Activated CD8-positive, alpha-beta memory T cell treated with anti-CD3 and anti-CD28 coated beads, Interleukin-2, amount 10 ng/mL, durations not matched to agents 7 days and 5 days (primary cell): ENCODE results near the gene WAPL. TPM values are rescaled to one million over a fixed set of nuclear protein-coding genes. Genes with fewer than 3 reads are reported as not detected.

ENCODE experiments used
- ATAC-seq: fragments of 150-1000 bp; cut with Tn5 transposase; one replicate; pipeline ENCODE4 v1.10.0; 2021; ENCODE audit warnings: moderate library complexity
- CTCF ChIA-PET: fragments of 350-600 bp; sonication (Branson Sonifier 250); formaldehyde crosslinking; loops from one replicate; lab custom pipeline; 2021; ENCODE audit warnings: antibody characterized with exemption; lab: Charles Lee
- DNase-seq: peaks from one replicate; pipeline ENCODE4 v3.0.0-alpha.2; 2020
- H3K27ac Mint-ChIP-seq: one replicate; pipeline ENCODE4 v1.8.0; 2021; ENCODE audit warnings: mild to moderate bottlenecking, mixed read lengths
- H3K27me3 Mint-ChIP-seq: one replicate; pipeline ENCODE4 v1.8.0; 2021; ENCODE audit warnings: mixed read lengths
- H3K36me3 Mint-ChIP-seq: one replicate; pipeline ENCODE4 v1.8.0; 2021; ENCODE audit warnings: mild to moderate bottlenecking, mixed read lengths
- H3K4me1 Mint-ChIP-seq: one replicate; pipeline ENCODE4 v1.8.0; 2021; ENCODE audit warnings: mixed read lengths
- H3K4me3 Mint-ChIP-seq: one replicate; pipeline ENCODE4 v1.8.0; 2021; ENCODE audit warnings: mild to moderate bottlenecking, moderate library complexity, mixed read lengths
- H3K9me3 Mint-ChIP-seq: one replicate; pipeline ENCODE4 v1.8.0; 2022; ENCODE audit warnings: low read depth, mixed read lengths
- total RNA-seq, 2 experiments: library from RNA; stranded (reverse); gene quantifications; one replicate each; pipeline ENCODE4 v1.2.3, GENCODE V29; 2021

Gene WAPL
- total RNA-seq, 2 experiments from 2014 or later: 48.5 to 52.6 TPM

DNA sequence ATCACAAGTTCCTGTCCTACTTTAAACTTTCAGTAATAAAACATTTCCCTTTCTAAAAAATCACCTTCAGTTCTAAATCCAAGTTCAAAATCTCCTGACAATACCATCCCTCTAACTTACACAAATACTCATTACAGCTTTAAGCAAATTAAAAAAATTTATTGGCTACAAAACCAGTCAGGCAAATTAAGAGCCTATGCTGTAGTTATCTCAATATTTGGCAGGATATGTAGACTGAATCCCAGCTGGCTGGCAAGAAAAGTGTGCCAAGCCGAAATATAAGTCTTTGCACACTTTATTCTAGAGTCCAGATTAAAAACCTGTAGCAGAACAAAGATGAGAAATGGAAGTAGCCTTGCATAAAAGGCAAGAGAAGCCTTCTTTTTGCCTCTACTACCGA, 9.5 kb downstream of the WAPL start:
- peaks cover 41% of the 10 kb centered on the region for H3K4me1 Mint-ChIP-seq
- peaks cover 40% of the 10 kb centered on the region for H3K36me3 Mint-ChIP-seq
- no peaks in the 10 kb centered on the region for H3K9me3 Mint-ChIP-seq
- DNase-seq (no peak), ATAC-seq (no peak)
- H3K27me3 Mint-ChIP-seq: no peaks in the 10 kb centered on the region
- H3K4me3 Mint-ChIP-seq: no peak overlapping the region
- CTCF ChIA-PET: interaction anchor here (0.6 to 1.5 kb wide), 3 partner anchors 10 to 112 kb away, joined by 3 to 4 read pairs (median 4); no protein-coding TSS in a partner anchor
- H3K27ac Mint-ChIP-seq: no peak overlapping the region

- no peak for ATAC-seq
- H3K4me1 Mint-ChIP-seq: peaks cover 34% of the 10 kb centered on the region
- no peak overlapping the region for H3K27ac Mint-ChIP-seq
- peaks cover 34% of the 10 kb centered on the region for H3K36me3 Mint-ChIP-seq
- no peaks in the 10 kb centered on the region for H3K9me3 Mint-ChIP-seq
- CTCF ChIA-PET: interaction anchor here (1.2 to 1.5 kb wide), 2 partner anchors 11 to 111 kb away, joined by 3 to 4 read pairs; no protein-coding TSS in a partner anchor
- no peaks in the 10 kb centered on the region for H3K27me3 Mint-ChIP-seq
- no peak overlapping the region for H3K4me3 Mint-ChIP-seq
- no peak for DNase-seq
Measured at GRCh38 chr10:86511027-86511865, 10.3 kb downstream of the WAPL start.

GRCh38 chr10:86509145-86509544, 12.4 kb downstream of the WAPL start:
- CTCF ChIA-PET: interaction anchor here (1.4 kb wide), 1 partner anchor 76 kb away, joined by 3 read pairs; no protein-coding TSS in a partner anchor
- no peak for ATAC-seq
- Mint-ChIP-seq H3K4me1 (peaks cover 26% of the 10 kb centered on the region), H3K27ac (no peak overlapping the region), H3K27me3 (no peaks in the 10 kb centered on the region), H3K4me3 (no peak overlapping the region), H3K36me3 (peaks cover 24% of the 10 kb centered on the region), H3K9me3 (no peaks in the 10 kb centered on the region)
- DNase-seq: no peak

DNA sequence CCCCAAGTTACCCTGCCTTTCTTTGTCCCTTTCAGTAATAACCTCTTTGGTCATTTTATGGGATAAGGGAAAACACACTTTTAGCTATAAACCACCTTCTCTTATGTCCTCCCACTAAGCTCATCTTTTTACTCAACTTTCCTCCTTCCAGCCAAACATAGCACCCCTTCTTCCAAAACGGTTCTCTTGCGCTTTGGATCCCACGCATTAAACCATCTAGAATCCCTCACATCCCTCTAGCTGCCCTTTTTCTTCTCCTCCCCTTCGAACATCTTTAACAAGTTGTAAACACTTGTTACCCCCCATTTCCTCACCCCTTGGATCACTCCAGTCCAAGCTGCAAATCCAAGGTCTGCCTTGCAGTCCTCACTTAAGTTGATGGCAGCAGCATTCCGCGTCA, 13.4 kb downstream of the WAPL start:
- H3K27me3 Mint-ChIP-seq: no peaks in the 10 kb centered on the region
- ATAC-seq (no peak), DNase-seq (no peak)
- CTCF ChIA-PET: interaction anchor here (1.0 kb wide), 2 partner anchors 77 to 108 kb away, joined by 4 read pairs; no protein-coding TSS in a partner anchor
- H3K9me3 Mint-ChIP-seq: no peaks in the 10 kb centered on the region
- H3K4me3 Mint-ChIP-seq: no peak overlapping the region
- H3K36me3 Mint-ChIP-seq: peaks cover 21% of the 10 kb centered on the region
- no peak overlapping the region for H3K27ac Mint-ChIP-seq
- H3K4me1 Mint-ChIP-seq: peaks cover 19% of the 10 kb centered on the region

DNA sequence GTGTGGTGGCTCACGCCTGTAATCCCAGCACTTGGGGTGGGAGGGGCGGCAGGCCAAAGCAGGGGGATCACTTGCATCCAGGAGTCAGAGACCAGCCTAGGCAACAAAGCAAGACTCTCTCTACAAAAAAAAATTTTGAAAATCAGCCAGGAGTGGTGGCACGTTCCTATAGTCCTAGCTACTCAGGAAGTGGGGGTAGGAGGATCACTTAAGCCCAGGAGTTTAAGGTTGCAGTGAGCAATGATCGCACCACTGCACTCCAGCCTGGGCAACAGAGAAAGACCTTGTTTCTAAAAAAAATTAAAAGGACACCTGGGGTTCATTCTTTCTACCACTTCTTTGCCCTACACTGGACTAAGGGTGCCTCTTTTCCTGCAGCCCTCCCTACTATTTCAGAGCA, 15.1 kb downstream of the WAPL start:
- Mint-ChIP-seq H3K27me3 (no peaks in the 10 kb centered on the region), H3K4me1 (peaks cover 12% of the 10 kb centered on the region), H3K27ac (peak overlapping the region; percentile 54), H3K36me3 (peaks cover 20% of the 10 kb centered on the region), H3K4me3 (no peak overlapping the region), H3K9me3 (no peaks in the 10 kb centered on the region)
- ATAC-seq (no peak), DNase-seq (no peak)
- CTCF ChIA-PET: interaction anchor here (1.7 to 2.8 kb wide), 2 partner anchors 10 to 79 kb away, joined by 3 to 8 read pairs; no protein-coding TSS in a partner anchor

DNA sequence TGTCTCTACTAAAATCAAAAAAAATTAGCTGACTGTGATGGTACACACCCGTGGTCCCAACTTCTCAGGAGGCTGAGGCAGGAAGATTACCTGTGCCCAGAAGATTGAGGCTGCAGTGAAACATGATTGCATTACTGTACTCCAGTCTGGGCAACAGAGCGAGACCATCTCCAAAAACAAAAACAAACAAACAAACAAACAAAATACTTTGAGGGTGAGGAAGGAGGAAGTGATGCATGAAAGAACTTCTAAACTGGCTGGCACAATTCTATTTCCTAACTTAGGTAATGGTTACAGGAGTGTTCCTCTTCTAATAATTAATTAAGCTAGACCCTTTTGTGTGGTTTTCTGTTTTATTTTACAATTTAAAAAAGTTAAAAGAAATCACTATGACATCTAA, 15.5 kb downstream of the WAPL start:
- ATAC-seq (no peak), DNase-seq (no peak)
- Mint-ChIP-seq H3K4me3 (no peak overlapping the region), H3K36me3 (peaks cover 18% of the 10 kb centered on the region), H3K27ac (peak overlapping the region; percentile 54), H3K4me1 (peaks cover 10% of the 10 kb centered on the region), H3K27me3 (no peaks in the 10 kb centered on the region), H3K9me3 (no peaks in the 10 kb centered on the region)
- CTCF ChIA-PET: interaction anchor here (1.7 to 2.8 kb wide), 2 partner anchors 10 to 79 kb away, joined by 3 to 8 read pairs; no protein-coding TSS in a partner anchor

DNA sequence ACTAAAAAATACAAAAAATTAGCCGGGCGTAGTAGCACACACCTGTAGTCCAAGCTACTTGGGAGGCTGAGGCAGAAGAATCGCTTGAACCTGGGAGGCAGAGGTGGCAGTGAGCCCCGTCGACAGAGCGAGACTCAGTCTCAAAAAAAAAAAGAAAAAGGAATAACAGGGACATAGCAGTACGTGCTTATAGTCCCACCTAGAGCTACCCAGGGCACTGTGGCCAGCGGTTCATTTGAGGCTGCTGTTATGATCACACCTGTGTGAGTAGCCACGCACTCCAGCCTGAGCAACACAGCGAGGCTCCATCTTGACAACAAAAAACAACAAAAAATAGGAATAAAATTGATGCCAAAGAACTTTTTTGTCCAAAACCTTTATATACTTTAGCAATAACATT, 17.1 kb downstream of the WAPL start:
- H3K27ac Mint-ChIP-seq: no peak overlapping the region
- ATAC-seq (no peak), DNase-seq (no peak)
- H3K36me3 Mint-ChIP-seq: peaks cover 27% of the 10 kb centered on the region
- CTCF ChIA-PET: interaction anchor here (2.8 kb wide), 1 partner anchor 81 kb away, joined by 8 read pairs; no protein-coding TSS in a partner anchor
- no peaks in the 10 kb centered on the region for H3K9me3 Mint-ChIP-seq
- no peaks in the 10 kb centered on the region for H3K27me3 Mint-ChIP-seq
- H3K4me3 Mint-ChIP-seq: no peak overlapping the region
- peaks cover 19% of the 10 kb centered on the region for H3K4me1 Mint-ChIP-seq

- no peak overlapping the region for H3K27ac Mint-ChIP-seq
- CTCF ChIA-PET: no interaction called here
- H3K4me1 Mint-ChIP-seq: peaks cover 19% of the 10 kb centered on the region
- peaks cover 43% of the 10 kb centered on the region for H3K36me3 Mint-ChIP-seq
- no peaks in the 10 kb centered on the region for H3K9me3 Mint-ChIP-seq
- no peak overlapping the region for H3K4me3 Mint-ChIP-seq
- DNase-seq (no peak), ATAC-seq (no peak)
- no peaks in the 10 kb centered on the region for H3K27me3 Mint-ChIP-seq
Measured at GRCh38 chr10:86500846-86501245, 20.7 kb downstream of the WAPL start.

- no peak for ATAC-seq
- CTCF ChIA-PET: no interaction called here
Measured at GRCh38 chr10:86498598-86498997, 23.0 kb downstream of the WAPL start.

GRCh38 chr10:86497621-86498020, 24.0 kb downstream of the WAPL start:
- Mint-ChIP-seq H3K27ac (no peak overlapping the region), H3K4me3 (no peak overlapping the region), H3K36me3 (peaks cover 51% of the 10 kb centered on the region), H3K4me1 (peaks cover 12% of the 10 kb centered on the region), H3K27me3 (no peaks in the 10 kb centered on the region), H3K9me3 (no peaks in the 10 kb centered on the region)
- ATAC-seq: no peak
- CTCF ChIA-PET: no interaction called here
- no peak for DNase-seq

More at GRCh38 chr10:86498598-86498997, 23.0 kb downstream of the WAPL start:
- Mint-ChIP-seq H3K4me3 (no peak overlapping the region), H3K4me1 (peaks cover 15% of the 10 kb centered on the region), H3K36me3 (peaks cover 56% of the 10 kb centered on the region), H3K9me3 (no peaks in the 10 kb centered on the region), H3K27ac (no peak overlapping the region), H3K27me3 (no peaks in the 10 kb centered on the region)
- DNase-seq: no peak

GRCh38 chr10:86489960-86490612, 31.5 kb downstream of the WAPL start:
- Mint-ChIP-seq H3K36me3 (peaks cover 37% of the 10 kb centered on the region), H3K9me3 (no peaks in the 10 kb centered on the region), H3K27me3 (no peaks in the 10 kb centered on the region), H3K4me1 (peaks cover 2% of the 10 kb centered on the region), H3K27ac (no peak overlapping the region), H3K4me3 (no peak overlapping the region)
- no peak for ATAC-seq
- DNase-seq: no peak
- CTCF ChIA-PET: no interaction called here

DNA sequence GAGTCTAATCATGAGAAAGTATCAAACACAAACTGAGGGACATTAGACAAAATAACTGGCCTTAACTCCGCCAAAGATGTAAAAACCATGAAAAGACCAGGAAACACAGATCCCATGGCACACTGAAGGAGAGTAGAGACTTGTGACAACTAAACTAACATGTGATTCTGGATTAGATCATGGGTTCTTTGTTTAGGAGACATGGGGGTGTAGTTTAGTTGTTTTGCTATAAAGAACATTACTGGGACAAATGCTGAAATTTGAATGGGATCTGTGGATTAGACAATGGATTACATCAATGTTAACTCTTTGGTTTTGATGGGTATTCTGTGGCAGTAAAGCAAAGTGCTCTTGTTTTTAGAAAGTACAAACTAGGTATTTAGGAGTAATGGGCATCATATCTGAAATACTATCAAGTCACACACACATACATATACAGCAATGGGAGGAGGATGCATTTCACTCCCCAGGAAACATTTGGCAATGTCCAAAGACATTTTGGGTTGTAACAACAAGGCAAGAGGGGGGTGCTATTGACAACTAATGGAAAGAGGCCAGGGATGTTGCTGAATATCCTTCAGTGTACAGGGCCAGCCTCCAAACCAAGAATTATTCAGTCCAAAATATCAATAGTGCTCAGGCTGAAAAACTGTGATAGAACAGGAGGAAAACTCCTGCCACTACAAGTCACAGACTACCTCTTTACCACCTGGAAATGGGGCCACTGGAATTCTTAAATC, 32.4 kb downstream of the WAPL start:
- no peaks in the 10 kb centered on the region for H3K9me3 Mint-ChIP-seq
- DNase-seq (no peak), ATAC-seq (no peak)
- H3K4me1 Mint-ChIP-seq: peaks cover 2% of the 10 kb centered on the region
- no peak overlapping the region for H3K4me3 Mint-ChIP-seq
- H3K36me3 Mint-ChIP-seq: peaks cover 32% of the 10 kb centered on the region
- CTCF ChIA-PET: no interaction called here
- H3K27me3 Mint-ChIP-seq: no peaks in the 10 kb centered on the region
- no peak overlapping the region for H3K27ac Mint-ChIP-seq

- Mint-ChIP-seq H3K36me3 (peaks cover 30% of the 10 kb centered on the region), H3K27me3 (no peaks in the 10 kb centered on the region), H3K9me3 (no peaks in the 10 kb centered on the region), H3K27ac (no peak overlapping the region), H3K4me3 (no peak overlapping the region), H3K4me1 (peaks cover 2% of the 10 kb centered on the region)
- no peak for ATAC-seq
- CTCF ChIA-PET: interaction anchor here (0.6 kb wide), 1 partner anchor 452 kb away, joined by 3 read pairs; no protein-coding TSS in a partner anchor
- DNase-seq: no peak
Measured at GRCh38 chr10:86486856-86487255, 34.7 kb downstream of the WAPL start.
